ENCODE measurements around the gene MMRN1.

The MMRN1 gene

GRCh38 chr4:89909889-89910288, 15.2 kb downstream of the MMRN1 start:
- no peak for DNase-seq

GRCh38 chr4:89913623-89914022, 19.0 kb downstream of the MMRN1 start:
- DNase-seq = no peak

- no peak for DNase-seq
These were observed 20.2 kb downstream of the MMRN1 start for GRCh38 chr4:89914609-89915550.

- DNase-seq = no peak
These were observed 21.3 kb downstream of the MMRN1 start for GRCh38 chr4:89915937-89916336.

GRCh38 chr4:89922848-89923416, 28.3 kb downstream of the MMRN1 start:
- no peak for DNase-seq

- no peak for DNase-seq
These were observed 34.2 kb downstream of the MMRN1 start for GRCh38 chr4:89928838-89929237.

GRCh38 chr4:89929425-89930159, 34.9 kb downstream of the MMRN1 start:
- DNase-seq = no peak

GRCh38 chr4:89939546-89939945, 44.9 kb downstream of the MMRN1 start:
- no peak for DNase-seq

GRCh38 chr4:89939994-89940393, 45.3 kb downstream of the MMRN1 start:
- no peak for DNase-seq

- DNase-seq = no peak
These were observed 48.2 kb downstream of the MMRN1 start for GRCh38 chr4:89942811-89943210.

- DNase-seq = no peak
These were observed 55.2 kb downstream of the MMRN1 start for GRCh38 chr4:89949782-89950387.

GRCh38 chr4:89952458-89952857, 57.8 kb downstream of the MMRN1 start:
- DNase-seq = no peak

GRCh38 chr4:89954906-89955695, 60.4 kb downstream of the MMRN1 start:
- DNase-seq = no peak

GRCh38 chr4:89957046-89957926, 62.6 kb downstream of the MMRN1 start:
- DNase-seq = no peak

GRCh38 chr4:89981789-89982334, 87.2 kb downstream of the MMRN1 start:
- no peak for DNase-seq

GRCh38 chr4:89988268-89988667, 93.6 kb downstream of the MMRN1 start:
- DNase-seq = no peak

GRCh38 chr4:89992744-89993143, 98.1 kb downstream of the MMRN1 start:
- DNase-seq = no peak

GRCh38 chr4:89994176-89994873, 99.7 kb downstream of the MMRN1 start:
- DNase-seq = no peak

GRCh38 chr4:89995006-89995405, 100.4 kb downstream of the MMRN1 start:
- DNase-seq = no peak

- no peak for DNase-seq
These were observed 101.2 kb downstream of the MMRN1 start for GRCh38 chr4:89995814-89996213.
